Esophagus muscularis mucosa (tissue), 4 donors: Measurements from ENCODE around the gene ACSF3. TPM values are rescaled to one million over a fixed set of nuclear protein-coding genes. Genes with fewer than 3 reads are reported as not detected.

ENCODE experiments used
- DNase-seq: peaks from one replicate; pipeline ENCODE4 v3.0.0-alpha.2; 2017; ENCODE audit errors: extremely low spot score
- H3K27ac ChIP-seq, 4 donors: fragments of 200-600 bp; sonication (generic); replicated peaks in 1 of 4; 1 replicate in 3 of 4; 2 replicates in 1 of 4; pipeline ENCODE4 v1.5.1; 2016 to 2019; ENCODE audit warnings: mild to moderate bottlenecking in 1 of 4
- H3K27me3 ChIP-seq, 4 donors: fragments of 200-600 bp; sonication (generic); one replicate each; pipeline versions ENCODE4 v1.5.1 to v1.6.0; 2016 to 2019
- H3K36me3 ChIP-seq, 4 donors: fragments of 200-600 bp; sonication (generic); one replicate each; pipeline ENCODE4 v1.5.1; 2016 to 2019
- H3K4me1 ChIP-seq, 4 donors: fragments of 200-600 bp; sonication (generic); one replicate each; pipeline ENCODE4 v1.5.1; 2016 to 2019
- H3K4me3 ChIP-seq, 4 donors: fragments of 200-600 bp; sonication (generic); 1 replicate in 2 of 4; 2 replicates in 2 of 4; pipeline ENCODE4 v1.5.1; 2016 to 2019; ENCODE audit warnings: mild to moderate bottlenecking in 4 of 4, moderate library complexity in 1 of 4
- H3K9me3 ChIP-seq, 4 donors: fragments of 200-600 bp; sonication (generic); 1 replicate in 3 of 4; 2 replicates in 1 of 4; pipeline ENCODE4 v1.5.1; 2016 to 2019
- CTCF ChIP-seq, 3 experiments: fragments of 200-600 bp in 2 of 3; fragments of 450-650 bp in 1 of 3; sonication (generic) in 2 of 3; IDR thresholded peaks; one replicate each; pipeline ENCODE4 v1.5.1; 2017 to 2019; ENCODE audit warnings: antibody characterized with exemption in 3 of 3, mild to moderate bottlenecking in 2 of 3, moderate library complexity in 1 of 3
- EP300 ChIP-seq: sonication (generic); formaldehyde crosslinking; IDR thresholded peaks from one replicate; pipeline ENCODE4 v1.6.1; 2017; ENCODE audit warnings: antibody characterized with exemption
- POLR2A ChIP-seq: fragments of 450-650 bp; IDR thresholded peaks from one replicate; pipeline ENCODE4 v1.6.1; 2017; ENCODE audit warnings: antibody characterized with exemption, moderate library complexity, mild to moderate bottlenecking, low read depth
- POLR2AphosphoS5 ChIP-seq, 2 donors: sonication (generic); formaldehyde crosslinking; IDR thresholded peaks; one replicate each; pipeline ENCODE4 v1.6.1; 2017; ENCODE audit warnings: antibody characterized with exemption in 2 of 2
- WGBS: methylation state at CpG from one replicate; pipeline ENCODE4 v1.1.5; 2018; 5-methylcytosine and 5-hydroxymethylcytosine counted together
- intact Hi-C: fragments of 100-400 bp; cut with DNase I; formaldehyde crosslinking; loops from one replicate; pipeline ENCODE4 v1.15.1; 2023
- total RNA-seq, 4 donors: library from RNA; depleted of rRNA; stranded (reverse); fragments of >200 nt; gene quantifications; one replicate each; pipeline versions ENCODE4 v1.1.0 to v1.2.1, GENCODE V29; 2016

ACSF3 gene
- total RNA-seq, 4 donors from 2014 or later, result 23.5 to 29.8 (median 27.2) TPM

- TF ChIP-seq POLR2AphosphoS5 (IDR thresholded peaks at IDR 0.05) (peak in 1 of 2 donors; percentile 24), CTCF (IDR thresholded peaks at IDR 0.05) (peak; percentile 54 to 77 (median 65)), POLR2A (no peak), EP300 (no peak)
- 37% methylated on average over 7 of the region's 18 CpGs for WGBS
- no peak overlapping the region for H3K27ac ChIP-seq
- peaks cover 13 to 96% (median 57%) of the 10 kb centered on the region in 4 donors for H3K27me3 ChIP-seq
- no peak for DNase-seq
- H3K4me3 ChIP-seq, result no peak overlapping the region
- H3K9me3 ChIP-seq, result no peaks in the 10 kb centered on the region
- H3K4me1 ChIP-seq, result peaks cover 19 to 33% (median 28%) of the 10 kb centered on the region in 4 donors
- no peaks in the 10 kb centered on the region for H3K36me3 ChIP-seq
- intact Hi-C loops, result loop anchor here (10.0 kb wide), 2 partner anchors 223 to 423 kb away; no protein-coding TSS in a partner anchor
These were observed 73.8 kb downstream of the ACSF3 start for GRCh38 chr16:89167425-89167941.

GRCh38 chr16:89168381-89169189, 74.9 kb downstream of the ACSF3 start:
- no peak overlapping the region for H3K4me3 ChIP-seq
- TF ChIP-seq CTCF (IDR thresholded peaks at IDR 0.05), result no peak
- no peak for TF ChIP-seq POLR2AphosphoS5 (IDR thresholded peaks at IDR 0.05)
- no peak for TF ChIP-seq EP300
- TF ChIP-seq POLR2A, result no peak
- no peaks in the 10 kb centered on the region for H3K36me3 ChIP-seq
- intact Hi-C loops, result loop anchor here (10.0 kb wide), 2 partner anchors 224 to 424 kb away; no protein-coding TSS in a partner anchor
- 71% methylated on average over 11 of the region's 23 CpGs for WGBS
- peaks cover 13 to 96% (median 58%) of the 10 kb centered on the region in 4 donors for H3K27me3 ChIP-seq
- DNase-seq, result no peak
- no peak overlapping the region for H3K27ac ChIP-seq
- no peaks in the 10 kb centered on the region for H3K9me3 ChIP-seq
- H3K4me1 ChIP-seq, result peaks cover 19 to 33% (median 28%) of the 10 kb centered on the region in 4 donors

GRCh38 chr16:89169778-89170177, 76.1 kb downstream of the ACSF3 start:
- no peak overlapping the region for H3K4me3 ChIP-seq
- no peak for DNase-seq
- 68% methylated on average over 7 of the region's 14 CpGs for WGBS
- no peak overlapping the region for H3K27ac ChIP-seq
- H3K27me3 ChIP-seq, result peaks cover 13 to 90% (median 56%) of the 10 kb centered on the region in 4 donors
- intact Hi-C loops, result loop anchor here (10.0 kb wide), 3 partner anchors 225 to 425 kb away; partner anchors contain the start of gene APRT
- peaks cover 19 to 33% (median 28%) of the 10 kb centered on the region in 4 donors for H3K4me1 ChIP-seq
- TF ChIP-seq POLR2AphosphoS5 (IDR thresholded peaks at IDR 0.05) (no peak), CTCF (IDR thresholded peaks at IDR 0.05) (no peak), EP300 (no peak), POLR2A (no peak)
- H3K9me3 ChIP-seq, result no peaks in the 10 kb centered on the region
- no peaks in the 10 kb centered on the region for H3K36me3 ChIP-seq

GRCh38 chr16:89170346-89171215, 76.9 kb downstream of the ACSF3 start:
- H3K27me3 ChIP-seq, result peaks cover 13 to 90% (median 52%) of the 10 kb centered on the region in 4 donors
- H3K4me3 ChIP-seq, result peak overlapping the region; percentile 34 to 53 (median 41)
- no peak for DNase-seq
- intact Hi-C loops, result loop anchor here (10.0 kb wide), 1 partner anchor 356 kb away; the partner anchor contains the start of gene APRT
- 7% methylated on average over 24 of the region's 34 CpGs for WGBS
- no peaks in the 10 kb centered on the region for H3K9me3 ChIP-seq
- H3K27ac ChIP-seq, result no peak overlapping the region
- H3K36me3 ChIP-seq, result no peaks in the 10 kb centered on the region
- TF ChIP-seq POLR2A (no peak), POLR2AphosphoS5 (IDR thresholded peaks at IDR 0.05) (no peak), CTCF (IDR thresholded peaks at IDR 0.05) (no peak), EP300 (no peak)
- H3K4me1 ChIP-seq, result peaks cover 19 to 33% (median 28%) of the 10 kb centered on the region in 4 donors
